CD4-positive, alpha-beta T cell treated with Interleukin-4 for 1 hour (primary cell): ENCODE data around the gene IGFL1.
"Not testable (repeated sequence)": the region's sequence is repeated elsewhere in the genome, so short reads cannot be mapped to it uniquely, and the experiment has no call there.

Experiments used
- DNase-seq, 2 donors: peaks; one replicate each; pipeline ENCODE4 v3.0.0-alpha.2; 2020 to 2022

IGFL1 gene

DNA sequence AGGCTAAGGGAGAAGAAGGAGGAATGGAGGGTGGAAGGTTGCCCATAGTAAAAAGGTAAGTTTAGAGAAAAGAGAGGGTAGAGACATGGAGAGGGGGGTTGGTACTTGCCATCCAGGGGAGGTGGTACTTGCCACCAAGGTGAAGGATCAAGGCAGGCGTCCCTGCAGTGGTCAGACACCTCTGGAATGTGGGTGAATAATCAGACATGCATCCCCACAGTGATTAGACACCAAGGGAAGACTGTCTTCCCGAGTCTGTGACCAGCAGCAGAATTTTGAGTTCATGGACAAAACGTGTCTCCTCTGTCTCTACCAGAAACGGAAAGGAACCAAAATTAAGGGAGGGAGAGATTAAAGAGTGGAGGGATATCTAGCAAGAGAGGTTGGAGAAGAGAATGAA, 27.1 kb upstream of the IGFL1 start:
- DNase-seq = no peak

DNA sequence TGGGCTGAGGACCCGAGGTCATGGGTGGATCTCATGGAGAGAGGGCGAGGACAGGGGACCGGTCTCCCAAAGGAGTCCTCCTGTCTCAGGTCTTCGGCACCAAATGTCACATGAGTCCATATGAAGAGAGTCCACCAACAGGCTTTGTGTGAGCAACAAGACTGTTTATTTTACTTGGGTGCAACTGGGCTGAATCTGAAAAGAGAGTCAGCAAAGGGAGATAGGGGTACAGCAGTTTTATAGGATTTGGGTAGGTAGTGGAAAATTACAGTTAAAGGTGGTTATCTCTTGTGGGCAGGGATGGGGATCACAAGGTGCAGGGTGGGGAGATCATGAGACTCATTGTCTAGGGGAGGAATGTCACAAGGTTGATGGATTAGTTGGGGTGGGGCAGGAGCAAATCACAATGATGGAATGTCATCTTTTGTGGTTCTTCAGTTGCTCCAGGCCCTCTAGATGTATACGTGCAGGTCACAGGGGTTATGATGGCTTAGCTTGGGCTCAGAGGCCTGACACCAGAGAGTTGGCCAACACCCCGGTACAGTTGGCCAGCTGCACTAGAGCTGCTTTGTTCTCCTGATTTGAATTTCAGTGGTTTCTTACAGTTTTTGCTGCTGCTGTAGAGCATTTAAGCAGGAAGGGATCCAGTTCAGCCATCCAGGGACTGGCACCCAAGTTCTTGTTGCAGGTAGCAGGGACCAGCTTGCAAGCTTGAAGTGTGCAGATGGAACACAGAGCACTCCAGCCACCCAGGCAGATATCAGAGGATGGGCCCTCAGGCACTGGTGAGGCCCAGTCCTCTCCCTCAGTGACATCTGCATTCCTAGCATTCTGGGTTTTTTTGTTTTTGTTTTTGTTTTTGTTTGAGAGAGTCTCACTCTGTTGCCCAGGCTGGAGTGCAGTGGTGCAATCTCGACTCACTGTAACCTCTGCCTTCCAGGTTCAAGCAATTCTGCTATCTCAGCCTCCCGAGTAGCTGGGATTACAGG, 26.4 kb upstream of the IGFL1 start:
- DNase-seq = no peak

DNA sequence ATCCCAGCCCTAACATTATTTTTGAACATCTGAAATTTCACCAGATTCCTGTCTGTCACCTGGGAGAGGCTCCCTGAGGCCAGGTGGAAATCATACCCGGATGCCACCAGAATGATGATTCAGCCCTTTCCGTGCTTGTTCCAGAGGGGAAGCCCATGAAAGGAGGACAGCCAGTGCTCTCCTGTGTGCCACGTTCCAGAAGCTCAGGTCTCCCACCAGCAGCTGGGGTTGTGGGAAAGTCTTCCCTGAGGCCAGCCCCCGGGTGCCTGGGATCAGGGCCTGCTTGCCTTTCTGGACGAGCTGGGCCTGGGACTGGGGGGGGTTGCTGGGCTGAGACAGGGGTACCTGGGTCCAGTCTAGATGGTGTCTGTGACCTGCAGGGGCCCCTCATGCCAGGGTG, 25.5 kb upstream of the IGFL1 start:
- no peak for DNase-seq

DNA sequence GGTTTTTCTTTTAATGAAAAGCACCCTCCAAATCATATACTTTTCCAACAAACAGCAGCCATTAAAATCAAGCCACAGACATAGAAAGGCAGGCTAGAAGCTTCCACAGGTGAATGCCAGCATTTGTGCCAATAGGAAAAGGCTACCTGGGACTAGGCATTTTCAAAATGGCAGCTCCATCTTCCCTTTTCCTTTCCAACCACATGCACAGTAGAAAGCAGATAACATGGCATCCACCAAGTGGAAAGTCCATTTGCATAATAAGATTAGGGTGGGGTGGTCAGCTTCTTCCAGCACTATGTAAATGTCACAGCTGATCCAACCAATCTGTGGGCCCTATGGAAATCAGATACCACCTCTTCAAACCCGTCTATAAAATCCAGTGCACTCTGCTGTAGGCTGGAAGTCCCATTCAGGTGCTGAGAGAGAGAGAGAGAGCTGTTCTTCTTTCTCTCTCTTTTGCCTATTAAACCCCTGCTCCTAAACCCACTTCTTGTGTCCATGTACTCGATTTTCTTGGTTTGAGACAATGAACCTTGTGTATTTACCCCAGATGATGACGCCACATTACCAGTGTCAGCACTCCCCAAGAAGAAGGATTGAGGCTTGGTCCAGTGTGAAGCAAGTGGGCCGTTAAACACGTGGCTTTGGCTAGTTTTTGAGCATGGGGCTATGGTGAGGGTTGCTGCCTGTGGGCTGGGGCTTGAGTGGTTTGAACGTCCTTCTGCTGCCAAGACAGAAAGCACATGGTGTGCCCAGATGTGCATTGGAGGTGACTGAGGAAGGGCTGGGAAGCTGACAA, 24.2 kb upstream of the IGFL1 start:
- DNase-seq = no peak

DNA sequence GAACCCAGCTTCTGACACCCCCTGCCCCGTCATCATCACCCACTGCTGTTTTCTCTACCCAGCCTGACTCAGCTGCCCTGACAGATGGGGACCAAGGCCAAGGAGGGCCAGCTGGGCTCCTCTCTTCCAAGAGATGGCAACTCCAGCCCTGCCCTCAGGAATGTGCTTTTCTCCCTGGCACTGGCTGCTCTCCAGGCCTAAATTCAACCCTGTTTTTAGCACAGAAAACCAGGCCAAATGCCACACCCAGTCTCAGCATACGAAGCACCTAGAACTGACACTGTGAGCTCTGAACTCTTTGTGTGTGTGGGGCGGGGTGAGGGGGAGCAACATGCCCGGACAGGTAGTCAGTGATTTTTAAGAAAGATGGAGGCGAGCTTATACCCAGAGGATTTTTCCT, 23.4 kb upstream of the IGFL1 start:
- no peak for DNase-seq

DNA sequence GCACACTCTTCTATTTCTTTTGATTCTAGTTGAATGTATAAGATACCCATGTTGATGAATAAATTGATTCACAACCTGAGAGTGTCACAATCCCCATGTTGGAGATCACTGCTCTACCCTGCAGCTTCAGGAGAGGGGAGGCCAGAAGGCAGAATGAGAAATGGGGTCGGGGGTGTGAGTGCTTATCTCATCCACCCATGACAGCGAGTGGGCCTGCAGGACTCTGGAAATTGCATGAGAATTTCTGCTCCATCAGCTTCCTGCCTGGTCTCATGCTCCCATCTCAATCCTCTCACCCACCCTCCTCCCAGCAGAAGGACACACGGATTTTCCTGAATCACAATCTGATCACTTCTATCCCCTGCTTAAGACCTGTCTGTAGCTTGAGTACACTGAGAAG, 22.9 kb upstream of the IGFL1 start:
- DNase-seq = no peak

DNA sequence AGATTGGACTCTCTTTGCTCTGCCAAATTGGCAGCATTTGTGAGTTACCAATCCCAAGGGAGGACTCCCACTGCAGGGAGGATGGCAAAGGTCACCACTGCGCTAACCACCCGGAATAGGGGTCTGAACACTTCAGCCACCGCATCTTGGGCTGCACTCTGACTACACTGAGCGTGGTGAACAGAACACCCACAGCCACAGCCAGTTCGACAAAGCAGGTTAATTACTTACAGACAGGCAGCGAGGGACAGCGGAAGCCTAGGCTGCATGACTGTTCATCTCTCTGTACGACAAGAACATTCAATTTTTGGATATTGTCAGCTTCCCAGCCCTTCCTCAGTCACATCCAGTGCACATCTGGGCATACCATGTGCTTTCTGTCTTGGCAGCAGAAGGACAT, 21.7 kb upstream of the IGFL1 start:
- DNase-seq = not testable (repeated sequence)

DNA sequence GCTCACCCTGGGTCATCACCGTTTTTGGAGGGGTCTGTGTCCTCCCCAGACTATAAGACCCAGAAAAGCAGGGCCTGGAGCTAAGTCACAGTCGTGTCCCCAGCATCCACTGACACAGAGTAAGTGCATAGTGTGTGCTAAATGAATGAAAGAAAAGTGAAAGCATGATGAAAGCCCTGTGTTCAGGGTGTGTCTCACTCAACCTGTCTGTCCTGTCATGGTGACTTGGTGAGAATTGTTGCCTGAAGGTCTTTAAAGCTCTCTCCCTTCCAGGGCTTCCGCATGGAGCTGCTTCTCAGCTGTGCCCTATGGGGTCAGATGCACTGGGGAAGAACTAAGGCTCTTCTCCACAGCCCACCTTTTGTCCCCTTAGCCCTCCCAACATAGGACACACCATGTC, 20.5 kb upstream of the IGFL1 start:
- DNase-seq = no peak

DNA sequence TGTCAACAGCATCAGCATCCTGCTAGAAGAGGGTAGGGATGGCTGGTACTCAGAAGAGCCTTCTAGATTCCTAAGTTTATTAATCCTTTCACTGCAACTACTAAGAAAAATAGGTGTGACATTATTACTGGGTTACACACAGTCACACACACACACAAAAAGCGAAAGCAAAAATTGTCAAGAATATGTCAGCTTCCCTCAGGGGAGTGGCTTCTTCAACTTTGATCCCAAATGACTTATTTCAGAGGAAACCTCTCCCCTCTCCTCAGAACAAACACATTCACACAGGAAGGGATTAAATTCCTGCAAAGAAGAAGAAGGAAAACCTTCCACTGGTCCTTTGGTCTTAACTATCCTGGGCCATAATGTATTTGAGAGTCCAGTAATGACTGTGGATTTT, 20.1 kb upstream of the IGFL1 start:
- DNase-seq = no peak

DNA sequence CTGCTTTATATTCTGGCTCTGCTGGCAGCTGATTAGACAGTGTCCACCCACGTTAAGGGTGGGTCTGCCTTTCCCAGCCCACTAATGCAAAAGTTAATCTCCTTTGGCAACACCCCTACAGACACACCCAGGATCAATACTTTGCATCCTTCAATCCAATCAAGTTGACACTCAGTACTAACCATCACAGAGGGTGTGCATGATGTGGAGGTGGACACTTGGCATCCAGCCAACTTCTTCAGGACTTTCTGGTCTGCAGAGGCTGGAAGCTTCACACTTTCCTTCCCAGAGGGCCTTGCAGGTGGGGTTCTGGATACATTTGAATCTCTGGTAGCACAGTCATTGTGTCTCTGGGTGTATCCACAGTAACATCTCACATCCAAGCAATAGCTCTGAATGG, 18.9 kb upstream of the IGFL1 start:
- no peak for DNase-seq

DNA sequence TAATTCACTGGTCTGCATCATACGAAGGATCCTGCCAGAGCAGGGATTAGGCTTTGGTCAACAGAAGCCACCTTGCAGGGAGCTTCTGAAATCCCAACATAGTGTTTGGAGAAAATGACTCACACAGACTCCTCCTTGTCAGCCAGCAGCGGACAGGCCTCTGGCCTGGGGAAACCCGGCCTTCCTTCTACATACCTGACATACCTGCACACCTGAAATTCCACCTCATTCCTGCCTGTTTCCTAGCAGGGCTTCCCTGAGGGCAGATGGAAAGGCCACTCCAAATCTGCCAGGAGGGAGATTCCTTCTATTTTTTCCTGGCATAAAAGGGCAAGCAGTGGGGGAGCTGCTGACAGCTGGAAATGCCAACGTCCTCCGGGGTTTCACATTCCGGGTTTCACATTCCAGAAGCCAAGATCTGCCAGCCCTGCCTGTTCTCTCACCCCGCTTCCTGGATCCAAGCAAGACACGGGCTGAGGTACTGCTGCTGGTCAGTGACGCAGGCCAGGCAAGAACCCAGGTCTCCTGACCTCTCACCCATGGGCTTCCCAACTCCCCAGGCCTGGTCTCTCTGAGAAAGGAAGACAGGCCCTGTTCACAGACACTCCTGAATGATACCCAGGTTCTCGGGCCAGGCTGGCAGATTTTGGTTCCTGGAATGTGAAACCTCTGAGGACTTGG, 18.2 kb upstream of the IGFL1 start:
- no peak for DNase-seq

DNA sequence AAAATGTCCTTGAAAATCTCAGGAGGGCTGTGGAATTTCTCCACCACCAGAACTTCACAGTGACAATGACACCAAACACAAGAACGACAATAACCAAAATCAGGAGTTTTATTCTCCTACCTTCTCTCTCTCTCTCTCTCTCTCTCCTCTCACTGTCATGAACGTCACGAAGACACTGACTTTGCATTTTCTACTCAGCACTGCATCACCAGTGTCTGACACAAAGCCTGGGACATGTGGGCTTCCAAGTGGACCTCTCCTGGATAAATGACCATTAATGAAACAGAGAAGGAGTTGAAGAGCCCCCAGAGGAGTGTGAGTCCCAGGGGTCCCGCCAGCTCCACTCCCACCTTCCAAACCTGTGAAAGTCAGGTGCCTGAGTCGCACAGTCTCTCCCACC, 16.9 kb upstream of the IGFL1 start:
- DNase-seq = not testable (repeated sequence)

DNA sequence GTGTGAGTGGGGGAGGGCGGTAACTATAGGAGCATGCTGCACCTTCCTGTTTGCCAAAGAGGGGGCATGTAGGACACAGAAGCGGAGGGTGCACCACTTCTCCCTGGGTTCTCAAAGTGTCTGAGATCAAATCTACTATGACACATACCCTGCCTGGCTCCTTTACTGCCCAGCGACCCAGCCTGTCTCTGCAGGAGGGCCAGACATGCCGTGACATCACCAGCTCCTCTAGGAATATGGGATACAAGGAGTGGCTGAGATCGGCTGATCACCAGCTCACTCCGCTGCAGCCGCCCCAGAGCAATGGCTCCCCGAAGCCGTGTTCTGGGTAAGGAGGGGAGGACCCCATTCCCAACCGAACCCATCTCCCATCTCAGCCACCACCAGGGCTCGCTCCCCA, 16.4 kb upstream of the IGFL1 start:
- no peak for DNase-seq

DNA sequence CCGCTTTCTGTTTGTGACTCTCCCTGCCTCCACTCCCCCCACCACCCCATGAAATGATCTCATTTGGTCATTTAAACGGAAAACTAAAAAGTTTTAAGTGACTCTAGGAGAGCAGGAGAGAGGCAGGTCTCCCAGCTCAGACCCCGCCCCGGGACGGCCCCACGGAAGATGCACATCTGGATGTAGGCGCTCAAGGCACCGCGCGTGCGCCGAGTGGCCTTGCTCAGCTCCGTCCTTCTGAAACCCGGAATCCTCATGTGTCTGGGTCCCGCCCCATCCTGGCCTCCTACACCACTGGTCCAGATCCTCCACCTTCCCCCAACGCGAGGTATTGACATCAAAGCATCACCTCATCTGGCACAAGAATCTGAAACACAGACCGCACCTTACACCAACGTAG, 15.7 kb upstream of the IGFL1 start:
- DNase-seq = no peak

DNA sequence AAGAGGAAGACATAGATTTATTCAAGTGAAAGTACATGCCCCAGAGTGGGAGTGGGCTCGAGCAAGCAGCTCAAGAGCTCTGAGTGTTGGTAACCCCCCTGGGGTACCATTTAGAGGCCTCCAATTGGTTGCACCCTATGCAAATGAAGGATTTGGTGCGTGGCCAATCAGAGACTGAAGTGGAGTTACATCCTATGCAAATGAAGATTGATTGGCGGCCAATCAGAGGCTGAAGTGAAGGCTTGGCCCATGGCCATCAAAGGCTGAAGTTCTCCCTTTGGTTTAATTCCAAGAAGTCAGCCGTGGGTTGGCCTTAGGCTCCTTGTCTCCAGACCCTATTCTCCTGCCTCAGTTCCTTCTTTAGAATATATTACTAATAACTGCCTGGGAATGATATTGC, 12.9 kb upstream of the IGFL1 start:
- DNase-seq = no peak

DNA sequence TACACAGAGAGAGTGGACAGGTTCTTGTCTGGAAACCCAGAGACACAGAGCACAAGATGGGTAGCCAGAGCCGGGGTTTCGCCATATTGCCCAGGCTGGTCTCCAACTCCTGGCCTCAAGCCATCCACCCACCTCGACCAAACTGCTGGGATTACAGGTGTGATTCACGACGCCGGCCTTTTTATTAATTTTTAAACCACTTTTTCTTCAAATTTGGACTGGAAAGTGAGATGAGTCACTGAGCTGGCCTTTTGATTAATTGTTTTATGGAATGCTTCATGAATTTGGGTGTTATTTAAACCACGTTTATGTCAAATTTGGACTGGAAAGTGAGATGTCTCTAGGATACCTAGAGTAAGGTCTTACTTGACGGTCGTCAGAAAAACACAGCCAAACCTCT, 12.1 kb upstream of the IGFL1 start:
- DNase-seq = no peak

DNA sequence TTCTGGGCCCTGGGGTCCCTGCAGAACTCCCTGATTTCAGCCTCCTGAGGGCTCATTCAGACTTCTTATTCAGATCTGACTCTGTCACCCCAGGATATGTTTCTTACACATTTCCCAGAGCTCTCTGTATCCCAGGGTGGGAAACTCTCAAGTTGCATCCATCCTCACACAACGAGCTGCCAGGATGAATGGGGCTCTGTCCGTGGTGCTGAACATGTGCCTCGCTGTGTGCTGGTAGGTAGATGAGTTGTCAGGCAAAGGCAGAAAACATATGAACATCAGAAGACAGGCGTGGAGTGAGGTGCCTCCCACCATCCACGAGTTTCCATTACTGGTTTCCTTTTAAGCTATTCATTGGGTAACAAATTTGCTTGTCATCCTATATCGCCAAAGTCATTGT, 11.4 kb upstream of the IGFL1 start:
- DNase-seq = peak in 1 of 2 donors; percentile 1

DNA sequence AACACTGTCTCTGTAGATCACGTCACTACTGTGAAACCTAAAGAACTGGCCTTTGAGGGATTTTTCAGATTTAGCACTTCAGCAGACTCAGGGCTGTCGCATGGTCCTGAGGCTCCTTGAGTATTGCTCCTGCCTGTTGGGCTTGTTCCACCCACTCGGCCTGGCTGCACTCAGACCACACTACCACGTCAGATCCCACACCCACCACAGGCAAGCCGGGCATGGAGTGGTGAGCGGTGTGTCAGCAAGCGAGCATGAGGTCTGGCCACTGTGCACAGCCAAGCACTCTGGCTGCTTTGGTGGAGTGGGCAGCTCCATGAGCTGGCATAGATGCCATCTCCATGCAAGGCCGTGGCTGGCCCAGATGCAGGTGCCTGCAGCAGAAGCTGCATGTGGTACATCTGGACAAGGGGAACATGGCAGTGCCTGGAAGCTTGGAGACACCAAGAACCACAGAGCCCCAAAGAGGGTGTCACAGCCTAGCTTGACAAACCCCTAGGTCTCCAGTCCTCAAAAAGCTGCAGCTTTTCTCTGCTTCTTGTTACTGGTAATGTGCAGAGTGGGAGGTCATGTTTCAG, 9.4 kb upstream of the IGFL1 start:
- no peak for DNase-seq

DNA sequence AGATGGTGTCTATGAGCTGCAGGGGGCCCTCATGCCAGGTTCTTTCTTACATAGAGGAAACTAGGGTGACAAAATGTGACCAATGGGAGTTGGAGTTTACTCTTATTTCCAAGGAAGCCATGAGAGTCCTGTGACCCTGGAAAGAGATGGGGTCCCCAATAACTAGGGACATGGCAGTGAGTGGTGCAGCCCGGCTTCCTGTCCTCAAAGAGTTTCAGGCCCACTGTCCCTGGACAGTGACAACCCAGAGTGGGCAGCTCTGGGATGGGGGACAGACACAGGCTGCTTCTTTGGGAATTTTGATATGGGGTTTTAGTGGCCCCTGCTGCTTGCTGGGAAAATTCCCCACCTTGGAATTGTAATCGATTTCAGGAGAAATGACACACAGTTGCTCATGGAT, 8.4 kb upstream of the IGFL1 start:
- DNase-seq = no peak

DNA sequence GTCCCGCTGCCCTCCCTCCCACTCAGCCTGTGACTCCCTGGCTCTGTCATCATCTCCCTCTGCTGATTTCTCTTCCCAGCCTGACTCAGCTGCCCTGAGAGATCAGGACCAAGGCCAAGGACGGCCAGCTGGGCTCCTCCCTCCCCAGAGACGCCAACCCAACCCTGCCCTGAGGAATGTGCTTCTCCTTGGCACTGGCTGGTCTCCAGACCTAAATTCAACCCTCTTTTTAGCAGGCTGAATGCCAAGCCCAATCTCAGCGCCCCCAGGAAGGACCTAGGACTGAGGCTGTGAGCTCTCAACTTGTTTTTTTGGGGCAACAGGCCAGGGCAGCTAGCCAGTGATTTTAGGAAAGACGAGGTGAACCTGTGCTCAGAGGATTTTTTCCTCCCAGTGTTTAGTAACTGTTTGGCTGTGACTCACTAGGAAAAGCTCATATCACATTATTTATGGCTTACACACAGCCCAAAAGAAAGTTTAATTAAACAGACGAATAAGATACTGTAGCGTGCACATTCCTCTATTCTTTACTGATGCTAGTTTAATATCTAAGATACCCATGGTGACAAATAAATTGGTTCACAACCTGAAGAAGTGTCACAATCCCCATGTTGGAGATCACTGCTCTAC, 7.4 kb upstream of the IGFL1 start:
- DNase-seq = no peak

DNA sequence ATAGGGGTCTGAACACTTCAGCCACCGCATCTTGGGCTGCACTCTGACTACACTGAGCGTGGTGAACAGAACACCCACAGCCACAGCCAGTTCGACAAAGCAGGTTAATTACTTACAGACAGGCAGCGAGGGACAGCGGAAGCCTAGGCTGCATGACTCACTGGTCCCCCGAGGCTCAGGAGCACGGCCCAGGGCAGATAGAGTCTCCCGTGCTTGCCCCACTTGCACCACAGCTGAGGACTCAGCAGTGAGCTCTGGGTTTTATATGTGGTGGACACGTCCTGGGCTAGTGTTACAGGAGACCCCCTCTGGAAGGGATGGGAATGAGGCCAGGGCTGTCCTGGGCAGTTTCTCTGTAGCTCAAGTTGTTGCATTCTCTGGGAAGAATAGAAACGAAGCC, 5.8 kb upstream of the IGFL1 start:
- DNase-seq = not testable (repeated sequence)

DNA sequence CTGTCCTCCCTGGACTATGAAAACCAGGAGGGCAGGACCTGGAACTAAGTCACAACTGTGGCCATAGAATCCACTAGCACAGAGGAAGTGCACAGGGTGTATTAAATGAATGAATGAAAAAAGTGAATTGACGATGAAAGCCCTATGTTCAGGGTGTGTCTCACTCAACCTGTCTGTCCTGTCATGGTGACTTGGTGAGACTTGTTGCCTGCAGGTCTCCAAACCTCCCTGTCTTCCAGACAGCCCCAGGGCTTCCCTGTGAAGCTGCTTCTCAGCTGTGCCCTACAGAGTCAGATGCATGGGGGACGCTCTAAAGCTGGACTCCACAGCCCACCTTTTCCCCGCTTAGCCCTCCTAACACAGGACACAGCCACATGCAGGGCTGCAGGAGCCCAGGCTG, 4.8 kb upstream of the IGFL1 start:
- no peak for DNase-seq

DNA sequence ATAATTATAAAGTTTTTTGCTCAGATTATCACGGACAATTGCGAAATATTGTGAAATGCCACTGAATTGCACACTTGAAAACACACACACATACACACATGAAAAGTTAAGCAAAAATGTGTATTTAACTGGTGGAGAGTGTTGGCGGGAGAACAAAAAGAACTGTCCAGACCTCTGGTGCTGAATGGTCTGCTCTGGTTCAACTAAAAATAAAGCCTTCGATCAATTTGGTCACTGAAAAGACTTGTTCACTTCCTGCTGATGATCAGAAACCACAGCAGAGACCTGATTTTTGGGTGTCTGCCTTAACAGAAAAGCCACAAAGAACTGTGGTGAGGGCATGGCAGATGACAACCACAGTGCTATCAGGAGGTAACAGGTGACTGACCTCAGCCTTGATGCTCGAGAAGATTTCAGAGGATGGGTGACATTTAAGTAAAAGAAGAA, 4.0 kb upstream of the IGFL1 start:
- no peak for DNase-seq
